Activated T-helper 17 cell treated with anti-CD3 and anti-CD28 coated beads, Interleukin-2, amount 50 U/mL, for 72 hours (primary cell): ENCODE measurements around the gene FAM171A2. TPM values are rescaled to one million over a fixed set of nuclear protein-coding genes. Genes with fewer than 3 reads are reported as not detected.
A peak's percentile ranks its signal among the peaks of the same experiment; 100 is the strongest.

ENCODE experiments used
- ATAC-seq: fragments of 150-1000 bp; cut with Tn5 transposase; replicated peaks from 2 replicates; pipeline ENCODE4 v1.10.0; 2021; ENCODE audit warnings: mild to moderate bottlenecking, moderate library complexity
- H3K27ac Mint-ChIP-seq: one replicate; pipeline ENCODE4 v1.8.0; 2022; ENCODE audit warnings: mixed read lengths
- H3K27me3 Mint-ChIP-seq: one replicate; pipeline ENCODE4 v1.8.0; 2022; ENCODE audit warnings: mixed read lengths
- H3K36me3 Mint-ChIP-seq: one replicate; pipeline ENCODE4 v1.8.0; 2022; ENCODE audit warnings: low read depth, mild to moderate bottlenecking, mixed read lengths
- H3K4me1 Mint-ChIP-seq: one replicate; pipeline ENCODE4 v1.8.0; 2022; ENCODE audit warnings: mixed read lengths
- H3K4me3 Mint-ChIP-seq: one replicate; pipeline ENCODE4 v1.8.0; 2022; ENCODE audit warnings: mild to moderate bottlenecking, mixed read lengths
- H3K9me3 Mint-ChIP-seq: one replicate; pipeline ENCODE4 v1.8.0; 2022; ENCODE audit warnings: mixed read lengths
- total RNA-seq, 2 donors: library from RNA; stranded (reverse); gene quantifications; one replicate each; pipeline ENCODE4 v1.2.3, GENCODE V29; 2022

FAM171A2 gene
- total RNA-seq, 2 donors from 2014 or later = 0.17 to 0.32 TPM

DNA sequence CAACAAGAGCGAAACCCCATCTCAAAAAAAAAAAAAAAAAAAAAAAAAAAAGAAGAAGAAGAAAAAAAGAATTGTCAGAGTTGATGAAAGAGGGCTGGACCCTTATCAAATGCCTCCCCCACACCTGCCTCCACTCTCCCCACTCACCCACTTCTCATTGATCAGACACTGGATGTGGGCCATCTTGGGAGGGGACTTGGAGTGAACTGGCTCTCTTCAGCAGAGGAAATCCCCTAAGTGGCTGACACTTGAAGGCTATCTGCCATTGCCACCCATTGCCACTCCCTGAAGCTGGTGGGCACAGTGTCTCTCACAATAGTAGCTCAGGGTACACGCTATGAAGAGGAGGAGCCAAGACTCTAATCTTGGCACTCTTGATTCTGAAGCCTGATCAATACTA, 24.2 kb upstream of the FAM171A2 start:
- no peak overlapping the region for H3K27ac Mint-ChIP-seq

GRCh38 chr17:44386182-44386525, 22.5 kb upstream of the FAM171A2 start:
- no peaks in the 10 kb centered on the region for H3K36me3 Mint-ChIP-seq
- H3K4me3 Mint-ChIP-seq = peak overlapping the region; percentile 67
- peaks cover 3% of the 10 kb centered on the region for H3K9me3 Mint-ChIP-seq
- H3K4me1 Mint-ChIP-seq = peaks cover 11% of the 10 kb centered on the region
- ATAC-seq = no peak
- peaks cover 11% of the 10 kb centered on the region for H3K27me3 Mint-ChIP-seq
- no peak overlapping the region for H3K27ac Mint-ChIP-seq

More for the DNA sequence above, 24.2 kb upstream of the FAM171A2 start:
- Mint-ChIP-seq H3K36me3 (no peaks in the 10 kb centered on the region), H3K27me3 (peaks cover 4% of the 10 kb centered on the region), H3K4me1 (peaks cover 11% of the 10 kb centered on the region), H3K4me3 (no peak overlapping the region), H3K9me3 (peaks cover 3% of the 10 kb centered on the region)
- no peak for ATAC-seq

GRCh38 chr17:44385287-44386181, 21.9 kb upstream of the FAM171A2 start:
- no peak overlapping the region for H3K27ac Mint-ChIP-seq
- peaks cover 11% of the 10 kb centered on the region for H3K27me3 Mint-ChIP-seq
- no peaks in the 10 kb centered on the region for H3K36me3 Mint-ChIP-seq
- H3K9me3 Mint-ChIP-seq = peaks cover 3% of the 10 kb centered on the region
- H3K4me1 Mint-ChIP-seq = peaks cover 11% of the 10 kb centered on the region
- peak; percentile 93 for ATAC-seq
- peak overlapping the region; percentile 67 for H3K4me3 Mint-ChIP-seq

DNA sequence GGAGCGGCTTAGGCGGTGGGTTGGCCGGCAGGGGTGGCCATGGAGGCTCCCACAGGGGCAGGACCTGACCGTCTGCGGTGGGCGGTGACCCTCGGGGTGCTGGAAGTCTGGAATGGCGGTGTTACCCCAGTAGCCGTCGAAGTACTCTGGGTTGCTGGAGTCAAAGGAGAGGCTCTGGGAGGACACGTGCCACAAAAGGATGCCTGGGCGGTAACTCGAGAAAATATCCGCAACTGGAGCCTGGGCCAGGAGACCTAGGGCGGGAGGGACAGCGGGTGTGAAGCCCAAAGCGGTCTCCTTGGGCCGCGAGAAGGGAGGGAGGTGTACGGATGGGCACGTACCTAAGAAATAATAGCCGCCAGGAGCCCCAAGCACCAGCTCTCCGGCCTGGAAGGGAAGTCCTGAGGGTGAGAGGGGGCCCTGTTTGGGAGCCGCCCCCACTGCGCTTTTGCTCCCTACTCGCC, 21.2 kb upstream of the FAM171A2 start:
- Mint-ChIP-seq H3K4me3 (peak overlapping the region; percentile 67), H3K9me3 (peaks cover 3% of the 10 kb centered on the region), H3K27ac (no peak overlapping the region), H3K36me3 (no peaks in the 10 kb centered on the region), H3K27me3 (peaks cover 11% of the 10 kb centered on the region), H3K4me1 (peaks cover 11% of the 10 kb centered on the region)
- ATAC-seq = no peak

GRCh38 chr17:44384281-44384822, 20.7 kb upstream of the FAM171A2 start:
- Mint-ChIP-seq H3K4me1 (peaks cover 7% of the 10 kb centered on the region), H3K4me3 (peak overlapping the region; percentile 67), H3K27ac (no peak overlapping the region), H3K27me3 (peaks cover 7% of the 10 kb centered on the region), H3K36me3 (no peaks in the 10 kb centered on the region), H3K9me3 (peaks cover under 1% of the 10 kb centered on the region)
- no peak for ATAC-seq

DNA sequence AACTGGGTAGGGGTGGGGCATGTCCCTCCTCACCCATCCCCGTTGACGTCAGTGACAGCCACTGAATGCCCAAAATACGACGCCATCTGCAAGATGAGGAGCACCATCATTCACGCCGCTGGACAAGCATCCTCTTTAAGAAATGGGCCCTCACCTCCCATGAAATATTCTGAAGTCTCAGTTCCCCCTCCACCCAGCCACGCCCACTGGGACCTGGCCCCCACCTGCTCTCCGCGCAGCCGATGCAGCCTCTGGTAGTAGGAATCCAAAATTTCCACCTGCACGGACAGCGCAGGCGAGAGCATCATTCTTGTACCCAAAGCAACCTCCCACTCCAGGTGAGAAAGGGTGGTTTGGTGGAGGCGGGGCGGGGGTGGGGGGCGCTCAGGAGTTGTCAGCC, 20.2 kb upstream of the FAM171A2 start:
- H3K4me3 Mint-ChIP-seq = no peak overlapping the region
- H3K27me3 Mint-ChIP-seq = peaks cover 7% of the 10 kb centered on the region
- H3K27ac Mint-ChIP-seq = no peak overlapping the region
- peaks cover 6% of the 10 kb centered on the region for H3K4me1 Mint-ChIP-seq
- H3K36me3 Mint-ChIP-seq = no peaks in the 10 kb centered on the region
- ATAC-seq = no peak
- H3K9me3 Mint-ChIP-seq = no peaks in the 10 kb centered on the region

DNA sequence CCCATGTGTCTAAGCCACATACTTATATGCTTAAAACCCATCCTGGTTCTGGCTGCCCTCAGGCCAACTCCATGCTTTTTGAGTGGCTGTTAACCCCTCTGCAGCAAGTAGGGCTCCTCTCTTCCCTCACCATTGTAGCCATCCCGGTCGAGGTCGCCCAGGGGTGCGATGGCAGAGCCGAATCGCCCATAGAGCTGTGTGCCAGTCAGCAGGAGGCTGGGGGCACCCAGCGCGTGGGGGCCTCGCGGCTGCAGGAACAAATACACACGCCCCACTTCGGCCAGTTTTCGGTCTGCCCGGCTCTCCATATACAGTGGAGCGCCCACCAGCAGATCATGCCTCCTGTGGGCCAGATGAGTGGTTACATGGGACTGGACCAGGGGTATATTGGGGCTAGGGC, 19.7 kb upstream of the FAM171A2 start:
- no peaks in the 10 kb centered on the region for H3K9me3 Mint-ChIP-seq
- peaks cover 6% of the 10 kb centered on the region for H3K4me1 Mint-ChIP-seq
- no peak for ATAC-seq
- no peaks in the 10 kb centered on the region for H3K36me3 Mint-ChIP-seq
- no peak overlapping the region for H3K4me3 Mint-ChIP-seq
- H3K27ac Mint-ChIP-seq = no peak overlapping the region
- peaks cover 11% of the 10 kb centered on the region for H3K27me3 Mint-ChIP-seq

GRCh38 chr17:44382917-44383316, 19.3 kb upstream of the FAM171A2 start:
- no peaks in the 10 kb centered on the region for H3K9me3 Mint-ChIP-seq
- H3K27ac Mint-ChIP-seq = no peak overlapping the region
- peaks cover 12% of the 10 kb centered on the region for H3K27me3 Mint-ChIP-seq
- H3K4me3 Mint-ChIP-seq = no peak overlapping the region
- H3K4me1 Mint-ChIP-seq = peaks cover 6% of the 10 kb centered on the region
- H3K36me3 Mint-ChIP-seq = no peaks in the 10 kb centered on the region
- no peak for ATAC-seq

- Mint-ChIP-seq H3K9me3 (no peaks in the 10 kb centered on the region), H3K27me3 (peaks cover 12% of the 10 kb centered on the region), H3K4me3 (no peak overlapping the region), H3K27ac (no peak overlapping the region), H3K36me3 (no peaks in the 10 kb centered on the region), H3K4me1 (peaks cover 6% of the 10 kb centered on the region)
- ATAC-seq = no peak
Measured at GRCh38 chr17:44381810-44382305, 18.2 kb upstream of the FAM171A2 start.

DNA sequence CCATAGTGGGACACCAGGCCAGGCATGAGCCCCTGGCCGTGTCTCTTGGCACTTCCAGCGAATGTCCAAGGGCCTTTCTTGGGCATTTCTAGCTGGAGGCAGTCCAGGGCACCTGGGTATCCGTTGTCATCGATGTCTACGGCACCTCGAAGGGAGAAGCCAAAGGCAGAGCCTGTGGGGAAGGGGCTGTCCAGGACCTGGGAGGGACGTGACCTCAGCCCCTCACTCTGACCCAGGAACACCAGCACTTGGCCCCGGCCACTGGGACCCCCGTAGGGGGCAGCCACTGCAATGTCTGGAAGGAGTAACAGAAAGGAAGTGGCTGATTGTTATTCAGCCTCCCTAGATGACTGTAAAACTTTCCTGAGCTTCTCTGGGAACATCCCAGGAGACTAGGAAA, 17.1 kb upstream of the FAM171A2 start:
- no peak overlapping the region for H3K4me3 Mint-ChIP-seq
- H3K27ac Mint-ChIP-seq = no peak overlapping the region
- H3K27me3 Mint-ChIP-seq = peaks cover 17% of the 10 kb centered on the region
- H3K4me1 Mint-ChIP-seq = no peaks in the 10 kb centered on the region
- ATAC-seq = no peak
- H3K9me3 Mint-ChIP-seq = no peaks in the 10 kb centered on the region
- no peaks in the 10 kb centered on the region for H3K36me3 Mint-ChIP-seq

- peaks cover 17% of the 10 kb centered on the region for H3K27me3 Mint-ChIP-seq
- H3K4me3 Mint-ChIP-seq = no peak overlapping the region
- no peak for ATAC-seq
- H3K27ac Mint-ChIP-seq = no peak overlapping the region
- no peaks in the 10 kb centered on the region for H3K9me3 Mint-ChIP-seq
- no peaks in the 10 kb centered on the region for H3K36me3 Mint-ChIP-seq
- no peaks in the 10 kb centered on the region for H3K4me1 Mint-ChIP-seq
Measured at GRCh38 chr17:44379887-44380286, 16.2 kb upstream of the FAM171A2 start.

- Mint-ChIP-seq H3K9me3 (no peaks in the 10 kb centered on the region), H3K36me3 (no peaks in the 10 kb centered on the region), H3K27ac (no peak overlapping the region), H3K4me3 (no peak overlapping the region), H3K27me3 (peaks cover 20% of the 10 kb centered on the region), H3K4me1 (no peaks in the 10 kb centered on the region)
- ATAC-seq = no peak
Measured at GRCh38 chr17:44378171-44378705, 14.6 kb upstream of the FAM171A2 start.

- no peaks in the 10 kb centered on the region for H3K4me1 Mint-ChIP-seq
- no peak overlapping the region for H3K4me3 Mint-ChIP-seq
- H3K9me3 Mint-ChIP-seq = no peaks in the 10 kb centered on the region
- peaks cover 15% of the 10 kb centered on the region for H3K27me3 Mint-ChIP-seq
- H3K36me3 Mint-ChIP-seq = no peaks in the 10 kb centered on the region
- H3K27ac Mint-ChIP-seq = no peak overlapping the region
- ATAC-seq = no peak
Measured at GRCh38 chr17:44376779-44377178, 13.1 kb upstream of the FAM171A2 start.

GRCh38 chr17:44376124-44376523, 12.5 kb upstream of the FAM171A2 start:
- no peaks in the 10 kb centered on the region for H3K4me1 Mint-ChIP-seq
- no peak overlapping the region for H3K27ac Mint-ChIP-seq
- H3K9me3 Mint-ChIP-seq = no peaks in the 10 kb centered on the region
- no peak for ATAC-seq
- H3K4me3 Mint-ChIP-seq = no peak overlapping the region
- H3K27me3 Mint-ChIP-seq = peaks cover 14% of the 10 kb centered on the region
- no peaks in the 10 kb centered on the region for H3K36me3 Mint-ChIP-seq
